HepG2 (cell line): ENCODE data around the gene TOR1A. TPM values are rescaled to one million over a fixed set of nuclear protein-coding genes. Genes with fewer than 3 reads are reported as not detected.

Source experiments
- ATAC-seq: fragments of 200-7000 bp; cut with Tn5 transposase; 3 replicates; pipeline ENCODE4 v1.9.1; 2020; ENCODE audit warnings: mild to moderate bottlenecking, moderate library complexity
- BruUV-seq: library from RNA; stranded (reverse); fragments of 400-500 nt; replicated peaks from 2 replicates; lab custom pipeline; 2021; lab: Mats Ljungman, UMichigan
- CTCF ChIA-PET: fragments of 300-600 bp; formaldehyde crosslinking; extraction: SDS; loops from one replicate; lab custom pipeline; 2021; ENCODE audit warnings: low total read pairs, inconsistent platforms, low intra/inter-chr PET ratio; lab: Yijun Ruan, JAX
- POLR2A ChIA-PET: fragments of 350-600 bp; sonication (Branson Sonifier 250); formaldehyde crosslinking; loops from one replicate; lab custom pipeline; 2020; ENCODE audit warnings: antibody characterized with exemption, inconsistent platforms; lab: Yijun Ruan, JAX
- DNase-seq: peaks from one replicate; pipeline ENCODE4 v3.0.0-alpha.2; 2015; ENCODE audit warnings: low spot score
- FAIRE-seq: peaks from 3 replicates; lab custom pipeline; 2011; peaks lifted over from hg19 to GRCh38; lab: Jason Lieb, UNC
- H2AFZ ChIP-seq: one replicate; pipeline ENCODE4 v1.6.1; 2011; ENCODE audit warnings: low read length, inconsistent platforms
- H3K27ac ChIP-seq: fragments of 300-600 bp; 3 replicates; pipeline ENCODE4 v1.8.0; 2011; ENCODE audit warnings: mixed run types, mild to moderate bottlenecking, mixed read lengths, low read length, inconsistent platforms; ENCODE audit not compliant: insufficient read depth; ENCODE audit errors: extremely low read length
- H3K27me3 ChIP-seq, 2 experiments: fragments of 200-600 bp in 1 of 2; 2 replicates in 1 of 2; 3 replicates in 1 of 2; pipeline versions ENCODE4 v1.6.0 to v1.8.0; 2011; ENCODE audit warnings: low read length in 2 of 2, mild to moderate bottlenecking in 2 of 2, moderate library complexity in 2 of 2, inconsistent platforms in 1 of 2; ENCODE audit not compliant: insufficient read depth in 2 of 2, control insufficient read depth in 1 of 2
- H3K36me3 ChIP-seq, 2 experiments: fragments of 200-600 bp in 1 of 2; replicated peaks in 1 of 2; 2 replicates in 1 of 2; 3 replicates in 1 of 2; pipeline versions ENCODE4 v1.5.1 to v1.8.0; 2011; ENCODE audit warnings: low read length in 2 of 2, inconsistent platforms in 1 of 2; ENCODE audit not compliant: insufficient read depth in 2 of 2, control insufficient read depth in 1 of 2
- H3K4me1 ChIP-seq: 2 replicates; pipeline ENCODE4 v1.5.1; 2012; ENCODE audit warnings: low read length, inconsistent platforms; ENCODE audit not compliant: insufficient read depth
- H3K4me2 ChIP-seq: 2 replicates; pipeline ENCODE4 v1.6.0; 2011; ENCODE audit warnings: low read depth, low read length, inconsistent platforms
- H3K4me3 ChIP-seq, 3 experiments: fragments of 200-600 bp in 1 of 3; sonication (generic), shearing (Covaris generic) in 1 of 3; replicated peaks in 1 of 3; 2 replicates each; pipeline ENCODE4 v1.5.1; 2011 to 2016; ENCODE audit warnings: low read length in 3 of 3, inconsistent platforms in 2 of 3, low read depth in 2 of 3, mild to moderate bottlenecking in 2 of 3, control low read depth in 1 of 3, mixed read lengths in 1 of 3; ENCODE audit not compliant: insufficient read depth in 1 of 3
- H3K79me2 ChIP-seq: one replicate; pipeline ENCODE4 v1.6.1; 2011; ENCODE audit warnings: low read length, inconsistent platforms; ENCODE audit not compliant: insufficient read depth
- H3K9ac ChIP-seq: 2 replicates; pipeline ENCODE4 v1.6.0; 2011; ENCODE audit warnings: mild to moderate bottlenecking, low read depth, low read length, inconsistent platforms; ENCODE audit not compliant: insufficient read depth
- H3K9me3 ChIP-seq: 2 replicates; pipeline ENCODE4 v1.5.1; 2012; ENCODE audit warnings: mild to moderate bottlenecking, low read length
- H4K20me1 ChIP-seq: 2 replicates; pipeline ENCODE4 v1.6.0; 2011; ENCODE audit warnings: inconsistent platforms, mild to moderate bottlenecking, low read length, moderate library complexity; ENCODE audit not compliant: insufficient read depth
- BORCS8-MEF2B ChIP-seq: sonication (generic); formaldehyde crosslinking; IDR thresholded peaks from 2 replicates; pipeline ENCODE4 v1.8.0; 2022; ENCODE audit warnings: mild to moderate bottlenecking, missing genetic modification reagents
- CCDC6 ChIP-seq: sonication (generic); formaldehyde crosslinking; IDR thresholded peaks from 2 replicates; pipeline ENCODE4 v1.8.1; 2022; ENCODE audit warnings: mild to moderate bottlenecking, missing genetic modification reagents, moderate library complexity
- CENPX ChIP-seq: sonication (generic); formaldehyde crosslinking; IDR thresholded peaks from 2 replicates; pipeline ENCODE4 v1.9.0; 2021; ENCODE audit warnings: mild to moderate bottlenecking, missing genetic modification reagents, moderate library complexity
- DMTF1 ChIP-seq: sonication (generic); formaldehyde crosslinking; IDR thresholded peaks from 2 replicates; pipeline ENCODE4 v1.4.0; 2020; ENCODE audit warnings: mild to moderate bottlenecking, missing genetic modification reagents
- FIP1L1 ChIP-seq: fragments of 200-400 bp; formaldehyde crosslinking; IDR thresholded peaks from 2 replicates; pipeline ENCODE4 v1.6.1; 2018; ENCODE audit warnings: low read depth, mild to moderate bottlenecking, low read length, moderate library complexity, borderline replicate concordance; ENCODE audit not compliant: insufficient read depth
- GABPB1 ChIP-seq: IDR thresholded peaks from 2 replicates; pipeline ENCODE4 v1.6.1; 2016; ENCODE audit warnings: mild to moderate bottlenecking, missing genetic modification reagents, moderate library complexity, missing compliant biosample characterization
- KLF9 ChIP-seq: IDR thresholded peaks from 2 replicates; pipeline ENCODE4 v1.6.1; 2016; ENCODE audit warnings: low read depth
- LRRFIP1 ChIP-seq: sonication (generic); formaldehyde crosslinking; conservative IDR thresholded peaks from 2 replicates; pipeline ENCODE4 v1.4.0; 2020; ENCODE audit warnings: missing genetic modification reagents
- RNF2 ChIP-seq: fragments of 450-650 bp; conservative IDR thresholded peaks from 2 replicates; pipeline ENCODE4 v1.6.1; 2016; ENCODE audit warnings: low read depth
- SETDB1 ChIP-seq: sonication (generic); formaldehyde crosslinking; IDR thresholded peaks from 2 replicates; pipeline ENCODE4 v1.5.1; 2020; ENCODE audit warnings: missing genetic modification reagents, mild to moderate bottlenecking, borderline replicate concordance
- ZMYM4 ChIP-seq: sonication (generic); formaldehyde crosslinking; IDR thresholded peaks from 2 replicates; pipeline ENCODE4 v1.8.1; 2023; ENCODE audit warnings: mild to moderate bottlenecking, missing genetic modification reagents
- ZNF737 ChIP-seq: sonication (generic); formaldehyde crosslinking; IDR thresholded peaks from 2 replicates; pipeline ENCODE4 v1.5.0; 2020; ENCODE audit warnings: missing genetic modification reagents, mild to moderate bottlenecking, borderline replicate concordance
- WGBS: methylation state at CpG from one replicate; pipeline ENCODE4 v1.1.6; 2017; ENCODE audit warnings: low lambda C conversion rate; 5-methylcytosine and 5-hydroxymethylcytosine counted together
- in situ Hi-C: cut with HindIII; loops from 2 replicates; pipeline ENCODE4 v1.10.0; 2017; ENCODE audit warnings: low pct_unique_long_range_greater_than_20kb; ENCODE audit not compliant: extremely low pct_ligation_motif_present
- intact Hi-C: fragments of 100-400 bp; cut with micrococcal nuclease; formaldehyde crosslinking; loops from one replicate; pipeline ENCODE4 v1.10.0; 2022; ENCODE audit not compliant: unreplicated experiment
- polyA plus RNA-seq, 8 experiments: library from polyadenylated mRNA; depleted of rRNA in 3 of 8; stranded (reverse) in 7 of 8; unstranded in 1 of 8; fragments of >200 nt; fragmentation: Illumina TruSeq in 4 of 8; extraction: Trizol in 4 of 8; gene quantifications; 2 replicates each; pipeline versions ENCODE4 v1.2.1 to v1.2.3, GENCODE V29; 2011 to 2016; ENCODE audit warnings: low read depth in 4 of 8, missing spikeins in 1 of 8, mixed read lengths in 1 of 8; ENCODE audit not compliant: insufficient read depth in 1 of 8
- total RNA-seq, 5 experiments: library from RNA; depleted of rRNA; stranded (reverse); fragments of >200 nt; fragmentation: Illumina TruSeq; extraction: Trizol; gene quantifications; 2 replicates each; pipeline ENCODE4 v1.2.3, GENCODE V29; 2016; ENCODE audit warnings: low read depth in 1 of 5

The TOR1A gene
- total and polyA plus RNA-seq, 2 of the 13 experiments (the other 11 are each of a cell fraction or from before 2014, with no cell fraction given), result 31.6 to 41.4 TPM

- Histone ChIP-seq H3K27ac (no peak overlapping the region), H2AFZ (no peak overlapping the region), H3K4me2 (no peak overlapping the region), H3K27me3 (no peaks in the 10 kb centered on the region), H3K4me3 (no peak overlapping the region), H4K20me1 (no peaks in the 10 kb centered on the region), H3K79me2 (no peaks in the 10 kb centered on the region), H3K9me3 (no peaks in the 10 kb centered on the region), H3K4me1 (no peaks in the 10 kb centered on the region), H3K36me3 (peaks cover 3 to 16% of the 10 kb centered on the region in 2 experiments; a peak in 3 of 5 replicates), H3K9ac (no peak overlapping the region)
- ATAC-seq (no peak), DNase-seq (no peak), FAIRE-seq (no peak)
- intact Hi-C loops, result no loop called here
- CTCF ChIA-PET, result no interaction called here
- POLR2A ChIA-PET, result no interaction called here
- TF ChIP-seq FIP1L1 (no peak), ZNF737 (CRISPR knock-in tag) (no peak)
- WGBS, result 94% methylated on average over 6 of the region's 6 CpGs
- no TSS peak for BruUV-seq
- in situ Hi-C loops, result no loop called here
Measured at GRCh38 chr9:129850821-129851550, 27.1 kb upstream of the TOR1A start.

- in situ Hi-C loops (no loop called here), intact Hi-C loops (no loop called here)
- Histone ChIP-seq H4K20me1 (no peaks in the 10 kb centered on the region), H3K9ac (no peak overlapping the region), H3K36me3 (peaks cover 3 to 12% of the 10 kb centered on the region in 2 experiments; a peak in 3 of 5 replicates), H2AFZ (no peak overlapping the region), H3K79me2 (no peaks in the 10 kb centered on the region), H3K4me1 (no peaks in the 10 kb centered on the region), H3K4me2 (no peak overlapping the region), H3K9me3 (no peaks in the 10 kb centered on the region), H3K4me3 (no peak overlapping the region), H3K27me3 (no peaks in the 10 kb centered on the region), H3K27ac (no peak overlapping the region)
- WGBS, result 95% methylated on average over 6 of the region's 6 CpGs
- DNase-seq (no peak), ATAC-seq (no peak), FAIRE-seq (no peak)
- ChIA-PET POLR2A (no interaction called here), CTCF (no interaction called here)
- no TSS peak for BruUV-seq
- TF ChIP-seq GABPB1 (CRISPR knock-in tag) (no peak), BORCS8-MEF2B (CRISPR knock-in tag) (no peak), SETDB1 (CRISPR knock-in tag) (no peak), LRRFIP1 (CRISPR knock-in tag) (no peak), RNF2 (no peak), CENPX (CRISPR knock-in tag) (no peak), KLF9 (no peak), DMTF1 (CRISPR knock-in tag) (no peak), ZMYM4 (no peak), CCDC6 (CRISPR knock-in tag) (no peak)
Measured at GRCh38 chr9:129849901-129850300, 26.0 kb upstream of the TOR1A start.
